Duodenal mucosa (tissue), 2 donors: ENCODE data around the gene TBC1D9.

Experiments used
- H3K27ac ChIP-seq: one replicate; pipeline ENCODE4 v1.7.0; 2013; ENCODE audit warnings: low read depth, low read length
- H3K27me3 ChIP-seq, 2 donors: one replicate each; pipeline ENCODE4 v1.7.0; 2013; ENCODE audit warnings: low read length in 2 of 2, control low read depth in 1 of 2; ENCODE audit not compliant: insufficient read depth in 2 of 2, control insufficient read depth in 1 of 2
- H3K36me3 ChIP-seq, 2 donors: one replicate each; pipeline ENCODE4 v1.7.0; 2013; ENCODE audit warnings: low read length in 2 of 2, control low read depth in 1 of 2; ENCODE audit not compliant: insufficient read depth in 2 of 2, control insufficient read depth in 1 of 2
- H3K4me1 ChIP-seq, 2 donors: one replicate each; pipeline ENCODE4 v1.7.0; 2013; ENCODE audit warnings: low read length in 2 of 2, control low read depth in 1 of 2; ENCODE audit not compliant: insufficient read depth in 2 of 2, control insufficient read depth in 1 of 2
- H3K4me3 ChIP-seq, 2 donors: one replicate each; pipeline ENCODE4 v1.7.0; 2013; ENCODE audit warnings: low read length in 2 of 2, low read depth in 1 of 2
- H3K9ac ChIP-seq, 2 donors: one replicate each; pipeline ENCODE4 v1.7.0; 2013; ENCODE audit warnings: low read length in 2 of 2, low read depth in 1 of 2
- H3K9me3 ChIP-seq, 2 donors: one replicate each; pipeline ENCODE4 v1.7.0; 2013; ENCODE audit warnings: low read length in 2 of 2, control low read depth in 1 of 2; ENCODE audit not compliant: control insufficient read depth in 1 of 2

TBC1D9 gene

DNA sequence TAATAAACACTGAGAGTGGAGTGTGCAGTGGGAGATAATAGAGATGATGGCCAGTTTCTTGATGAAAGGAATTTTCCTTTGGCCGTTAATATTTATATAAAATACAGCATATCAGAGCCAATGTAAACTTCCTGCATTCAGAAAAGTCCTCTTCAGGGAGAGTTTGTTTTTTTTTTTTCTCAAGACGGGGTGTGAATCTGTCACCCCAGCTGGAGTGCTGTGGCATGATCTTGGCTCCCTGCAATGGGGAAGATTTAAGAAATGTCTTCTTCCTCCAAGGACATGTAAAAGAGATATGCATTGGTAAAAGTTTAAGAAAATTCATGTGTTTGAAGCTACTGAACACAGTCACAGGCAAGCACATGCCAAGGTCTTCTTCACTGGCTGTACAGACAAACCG, 25.4 kb upstream of the TBC1D9 start:
- no peaks in the 10 kb centered on the region for H3K36me3 ChIP-seq

GRCh38 chr4:140777894-140778293, 21.7 kb upstream of the TBC1D9 start:
- H3K27ac ChIP-seq, result no peak overlapping the region
- H3K27me3 ChIP-seq, result no peaks in the 10 kb centered on the region
- no peaks in the 10 kb centered on the region for H3K36me3 ChIP-seq
- H3K9me3 ChIP-seq, result no peaks in the 10 kb centered on the region
- H3K4me3 ChIP-seq, result no peak overlapping the region
- no peak overlapping the region for H3K9ac ChIP-seq
- no peaks in the 10 kb centered on the region for H3K4me1 ChIP-seq

More for the DNA sequence above, 25.4 kb upstream of the TBC1D9 start:
- H3K9me3 ChIP-seq, result no peaks in the 10 kb centered on the region
- H3K4me3 ChIP-seq, result no peak overlapping the region
- H3K4me1 ChIP-seq, result no peaks in the 10 kb centered on the region
- no peak overlapping the region for H3K27ac ChIP-seq
- no peak overlapping the region for H3K9ac ChIP-seq
- no peaks in the 10 kb centered on the region for H3K27me3 ChIP-seq

DNA sequence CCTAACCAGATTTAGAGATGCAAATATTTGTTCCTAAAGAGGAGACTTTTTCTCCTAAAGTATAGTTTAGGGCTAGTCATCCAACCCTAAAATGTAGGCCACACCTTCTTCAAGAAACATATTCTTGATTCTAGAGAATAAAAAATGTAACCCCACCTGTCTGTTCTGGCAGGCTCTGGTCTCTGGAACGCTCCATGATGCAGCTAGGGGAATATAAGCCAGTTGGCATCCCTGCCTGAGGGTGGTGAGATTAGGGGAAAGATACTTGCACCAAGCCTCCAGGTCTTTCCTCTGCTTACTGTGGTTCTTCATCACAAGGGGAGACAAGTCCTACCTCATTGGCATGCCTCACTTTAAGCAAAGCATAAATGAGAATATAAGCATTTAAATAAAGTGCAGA, 21.2 kb upstream of the TBC1D9 start:
- Histone ChIP-seq H3K36me3 (no peaks in the 10 kb centered on the region), H3K9ac (no peak overlapping the region), H3K9me3 (no peaks in the 10 kb centered on the region), H3K4me3 (no peak overlapping the region), H3K27ac (no peak overlapping the region), H3K27me3 (no peaks in the 10 kb centered on the region), H3K4me1 (no peaks in the 10 kb centered on the region)

DNA sequence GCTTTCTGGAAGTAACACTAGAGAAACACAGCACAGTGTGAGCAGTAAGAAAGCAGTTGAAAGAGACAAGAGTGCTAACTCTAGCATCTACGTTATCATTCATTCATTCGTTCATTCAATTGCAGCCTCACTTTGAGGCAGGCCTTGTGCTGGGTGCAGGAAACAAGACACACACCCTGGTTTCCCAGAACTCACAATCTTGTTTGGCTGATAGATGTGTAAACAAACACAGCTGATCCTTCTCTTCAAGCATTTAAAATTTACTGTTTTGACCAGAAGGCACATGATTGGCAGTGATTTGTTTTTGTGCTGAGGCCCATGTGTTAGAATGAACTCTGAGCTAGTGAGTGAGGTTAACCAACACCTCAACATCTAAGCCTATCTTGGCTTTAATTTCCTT, 20.4 kb upstream of the TBC1D9 start:
- Histone ChIP-seq H3K9ac (no peak overlapping the region), H3K36me3 (no peaks in the 10 kb centered on the region), H3K9me3 (no peaks in the 10 kb centered on the region), H3K4me1 (no peaks in the 10 kb centered on the region), H3K4me3 (no peak overlapping the region), H3K27ac (no peak overlapping the region), H3K27me3 (no peaks in the 10 kb centered on the region)

- Histone ChIP-seq H3K27ac (no peak overlapping the region), H3K27me3 (no peaks in the 10 kb centered on the region), H3K9ac (no peak overlapping the region), H3K36me3 (no peaks in the 10 kb centered on the region), H3K4me3 (no peak overlapping the region), H3K4me1 (no peaks in the 10 kb centered on the region), H3K9me3 (no peaks in the 10 kb centered on the region)
These were observed 18.8 kb upstream of the TBC1D9 start for GRCh38 chr4:140774956-140775355.

- no peak overlapping the region for H3K9ac ChIP-seq
- H3K4me1 ChIP-seq, result no peaks in the 10 kb centered on the region
- H3K4me3 ChIP-seq, result no peak overlapping the region
- no peak overlapping the region for H3K27ac ChIP-seq
- no peaks in the 10 kb centered on the region for H3K27me3 ChIP-seq
- no peaks in the 10 kb centered on the region for H3K36me3 ChIP-seq
- no peaks in the 10 kb centered on the region for H3K9me3 ChIP-seq
These were observed 18.3 kb upstream of the TBC1D9 start for GRCh38 chr4:140774510-140774909.

DNA sequence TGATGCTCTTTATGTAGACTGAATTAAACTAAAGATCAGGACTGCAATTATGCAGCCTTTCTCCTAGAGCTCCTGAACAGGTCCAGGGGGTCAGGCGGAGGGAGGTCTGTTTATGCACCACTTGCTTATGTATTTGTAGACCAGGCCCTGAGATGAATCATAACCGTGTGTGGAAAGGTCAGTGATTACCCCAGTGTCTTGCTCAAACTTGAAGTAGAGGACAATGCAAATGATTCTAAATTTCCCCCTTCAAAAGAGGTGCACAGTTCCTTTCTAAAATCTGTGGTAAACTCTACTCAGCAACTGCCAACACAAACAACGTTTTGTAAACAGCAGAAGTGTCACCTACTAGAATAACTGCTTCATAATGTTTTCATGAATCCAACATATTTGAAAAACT, 13.0 kb upstream of the TBC1D9 start:
- H3K36me3 ChIP-seq, result no peaks in the 10 kb centered on the region
- no peaks in the 10 kb centered on the region for H3K4me1 ChIP-seq
- no peak overlapping the region for H3K9ac ChIP-seq
- no peak overlapping the region for H3K4me3 ChIP-seq
- no peak overlapping the region for H3K27ac ChIP-seq
- no peaks in the 10 kb centered on the region for H3K9me3 ChIP-seq
- no peaks in the 10 kb centered on the region for H3K27me3 ChIP-seq

DNA sequence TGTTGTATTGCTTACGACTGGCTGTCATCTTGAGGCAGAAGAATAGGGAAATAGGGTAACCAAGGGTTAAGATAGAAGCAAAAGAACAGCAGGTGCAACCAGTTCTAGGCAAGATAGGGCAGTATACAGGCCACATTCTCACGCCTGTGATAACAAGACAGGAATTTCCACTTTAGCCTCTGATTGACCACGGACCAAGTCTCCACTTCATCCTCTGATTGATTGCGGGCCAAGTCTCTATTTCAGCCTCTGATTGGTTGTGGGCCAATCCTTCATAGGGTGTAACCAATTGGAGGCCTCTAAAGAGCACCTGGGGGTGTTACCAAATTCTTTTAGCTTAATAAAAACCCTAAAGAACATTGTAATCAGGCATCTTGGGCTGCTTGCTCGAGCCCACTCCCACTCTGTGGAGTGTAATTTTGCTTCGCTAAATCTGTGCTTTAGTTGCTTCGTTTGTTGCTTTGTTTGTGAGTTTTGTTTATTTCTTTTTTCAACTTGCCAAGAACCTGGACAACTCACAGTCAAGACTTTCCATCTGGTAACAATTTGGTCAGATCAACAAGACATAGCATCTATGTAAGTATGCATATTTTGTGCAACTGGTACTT, 8.7 kb upstream of the TBC1D9 start:
- Histone ChIP-seq H3K9me3 (no peaks in the 10 kb centered on the region), H3K36me3 (no peaks in the 10 kb centered on the region), H3K4me3 (no peak overlapping the region), H3K4me1 (peaks cover 0 to 9% of the 10 kb centered on the region in 2 donors), H3K27me3 (no peaks in the 10 kb centered on the region), H3K27ac (no peak overlapping the region), H3K9ac (no peak overlapping the region)

DNA sequence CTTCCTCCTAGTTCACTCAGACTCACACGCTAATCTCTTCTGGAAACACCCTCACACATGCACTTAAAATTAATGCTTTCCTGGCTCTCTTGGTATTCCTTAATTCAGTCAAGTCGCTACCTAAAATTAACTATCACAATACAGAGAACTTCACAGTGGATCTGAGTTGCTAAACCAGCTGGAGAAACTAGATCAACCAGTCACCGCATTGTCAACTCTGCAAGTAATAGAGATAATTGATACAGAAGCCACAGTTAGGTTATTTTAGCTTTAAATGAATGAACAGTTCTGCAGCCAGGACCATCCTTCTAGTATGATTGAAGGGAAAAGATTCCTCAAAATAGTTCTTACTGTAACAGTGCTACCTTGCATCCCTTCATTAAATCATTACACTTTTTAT, 6.0 kb upstream of the TBC1D9 start:
- no peak overlapping the region for H3K27ac ChIP-seq
- H3K9ac ChIP-seq, result no peak overlapping the region
- H3K4me1 ChIP-seq, result peaks cover 0 to 9% of the 10 kb centered on the region in 2 donors
- no peaks in the 10 kb centered on the region for H3K9me3 ChIP-seq
- no peak overlapping the region for H3K4me3 ChIP-seq
- H3K27me3 ChIP-seq, result no peaks in the 10 kb centered on the region
- H3K36me3 ChIP-seq, result no peaks in the 10 kb centered on the region

- Histone ChIP-seq H3K27ac (peak overlapping the region; percentile 98), H3K9me3 (no peaks in the 10 kb centered on the region), H3K4me1 (peaks cover 3 to 14% of the 10 kb centered on the region in 2 donors), H3K9ac (peak overlapping the region in 1 of 2 donors; percentile 90), H3K27me3 (no peaks in the 10 kb centered on the region), H3K4me3 (peak overlapping the region; percentile 72 to 77), H3K36me3 (no peaks in the 10 kb centered on the region)
These were observed 1.0 kb upstream of the TBC1D9 start for GRCh38 chr4:140757232-140757630.
